GM21576 (cell line): ENCODE results near the gene NECAB2.

Source experiments
- ATAC-seq: cut with Tn5 transposase; IDR thresholded peaks from one replicate; pipeline ENCODE4 v1.9.1; 2021; ENCODE audit warnings: mild to moderate bottlenecking, moderate library complexity; ENCODE audit not compliant: unreplicated experiment

The NECAB2 gene

DNA sequence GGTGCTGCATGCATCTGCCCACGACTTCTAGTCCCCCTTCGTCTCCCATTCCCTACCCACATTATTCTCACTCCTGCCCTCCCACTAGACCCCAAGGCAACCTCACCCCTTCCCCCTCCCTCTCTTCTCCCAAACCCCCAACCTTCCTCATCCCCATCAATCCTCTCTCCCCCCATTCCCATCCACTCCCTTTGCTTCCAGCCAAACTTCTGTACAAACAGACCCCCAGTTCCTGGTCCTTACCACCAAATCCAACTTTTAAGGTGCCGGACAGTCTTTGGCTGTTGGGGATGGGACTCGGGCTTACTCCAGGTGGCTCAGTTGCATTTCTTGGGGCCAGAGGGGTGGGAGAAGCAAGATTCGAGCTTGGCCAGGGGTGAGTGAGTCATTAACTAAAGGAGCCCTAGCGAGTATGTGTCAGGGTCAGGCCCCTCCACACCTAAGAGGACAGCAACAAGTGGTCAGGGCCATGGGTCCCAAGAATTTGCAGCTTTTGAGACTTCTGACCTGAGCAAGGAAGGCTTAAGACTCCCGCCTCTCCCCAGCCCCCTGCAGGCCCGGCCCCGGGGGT lies 74.3 kb downstream of the NECAB2 start, which contains the start of gene SLC38A8:
SLC38A8 (minus strand) TSS at position 488 of the 571 bp plus-strand sequence. CDS start 638 bp downstream, outside the sequence.
- ATAC-seq, result no peak

DNA sequence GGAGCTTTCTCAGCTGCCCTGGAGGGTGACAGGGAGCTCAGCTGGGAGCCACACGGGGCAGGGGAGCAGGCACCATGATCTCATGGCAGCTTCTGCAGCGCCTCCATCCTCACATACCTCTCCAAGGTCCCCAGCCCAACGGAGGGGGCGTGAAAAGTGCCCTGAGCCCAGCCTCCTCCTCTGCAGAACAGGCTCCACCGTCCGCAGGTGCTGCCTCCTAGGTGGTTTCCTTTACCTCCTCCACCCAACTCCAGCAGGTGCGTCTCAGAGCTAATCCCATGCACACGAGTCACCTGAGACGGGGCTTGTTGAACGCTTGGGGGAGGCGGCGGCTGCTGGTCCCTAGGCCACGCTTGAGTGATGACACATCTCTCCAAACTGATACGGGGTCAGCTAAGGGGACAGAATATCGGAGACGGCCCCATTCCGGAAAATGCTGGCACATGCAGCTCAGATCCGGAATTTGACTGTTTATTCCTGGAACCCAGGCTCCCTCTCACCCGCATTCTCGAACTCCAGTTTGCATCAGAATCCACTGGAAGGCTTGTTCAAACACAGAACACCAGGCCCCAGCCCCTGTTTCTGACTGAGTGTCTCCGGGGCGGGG lies 74.9 kb downstream of the NECAB2 start:
- no peak for ATAC-seq

DNA sequence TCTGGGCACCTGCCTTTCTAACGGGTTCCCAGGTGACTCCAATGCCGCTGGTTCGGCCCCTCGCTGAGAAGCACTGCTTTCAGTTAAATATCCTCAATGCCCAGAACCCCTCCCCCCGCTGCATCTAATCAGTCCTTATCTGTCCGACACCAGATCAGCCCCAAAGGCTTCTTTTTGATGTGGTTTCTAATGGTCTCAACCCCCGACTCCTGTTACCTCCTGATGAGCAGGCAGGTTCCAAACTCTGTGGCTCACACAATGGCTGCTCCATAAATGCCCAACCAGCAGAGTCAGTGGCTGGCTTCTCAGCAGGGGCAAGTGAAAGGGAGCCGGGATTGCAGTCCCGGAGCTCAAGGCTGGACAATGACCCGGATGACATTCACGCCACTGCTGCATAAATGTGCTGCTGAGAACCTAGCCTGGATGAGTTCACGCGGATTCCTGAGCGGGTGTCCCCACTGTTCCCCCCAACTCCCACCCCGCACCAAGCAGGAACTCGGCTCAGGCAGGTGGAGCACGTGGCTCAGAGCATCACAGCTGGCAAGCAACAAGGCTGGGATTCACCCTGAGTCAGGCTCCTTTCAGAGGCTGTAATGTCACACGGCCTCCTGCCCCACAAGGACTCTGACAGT lies 75.6 kb downstream of the NECAB2 start:
- ATAC-seq, result no peak

DNA sequence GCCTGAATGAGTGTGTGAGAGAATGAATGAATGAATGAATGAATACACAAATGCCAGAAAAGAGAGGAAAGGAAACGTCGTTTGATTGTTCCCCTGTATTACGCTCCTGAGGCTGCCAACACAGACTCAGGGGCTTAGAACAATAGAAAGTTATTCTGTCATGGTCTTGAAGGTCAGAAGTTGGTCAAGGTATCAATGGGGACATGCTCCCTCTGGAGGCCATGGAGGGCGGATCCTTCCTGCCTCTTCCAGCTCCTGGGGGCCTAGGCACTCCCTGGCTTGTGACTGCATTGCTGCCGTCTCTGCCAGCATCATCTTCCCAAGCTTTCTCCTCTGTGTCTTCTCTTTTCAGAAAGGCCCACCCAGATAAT lies 76.1 kb downstream of the NECAB2 start:
- ATAC-seq, result no peak

DNA sequence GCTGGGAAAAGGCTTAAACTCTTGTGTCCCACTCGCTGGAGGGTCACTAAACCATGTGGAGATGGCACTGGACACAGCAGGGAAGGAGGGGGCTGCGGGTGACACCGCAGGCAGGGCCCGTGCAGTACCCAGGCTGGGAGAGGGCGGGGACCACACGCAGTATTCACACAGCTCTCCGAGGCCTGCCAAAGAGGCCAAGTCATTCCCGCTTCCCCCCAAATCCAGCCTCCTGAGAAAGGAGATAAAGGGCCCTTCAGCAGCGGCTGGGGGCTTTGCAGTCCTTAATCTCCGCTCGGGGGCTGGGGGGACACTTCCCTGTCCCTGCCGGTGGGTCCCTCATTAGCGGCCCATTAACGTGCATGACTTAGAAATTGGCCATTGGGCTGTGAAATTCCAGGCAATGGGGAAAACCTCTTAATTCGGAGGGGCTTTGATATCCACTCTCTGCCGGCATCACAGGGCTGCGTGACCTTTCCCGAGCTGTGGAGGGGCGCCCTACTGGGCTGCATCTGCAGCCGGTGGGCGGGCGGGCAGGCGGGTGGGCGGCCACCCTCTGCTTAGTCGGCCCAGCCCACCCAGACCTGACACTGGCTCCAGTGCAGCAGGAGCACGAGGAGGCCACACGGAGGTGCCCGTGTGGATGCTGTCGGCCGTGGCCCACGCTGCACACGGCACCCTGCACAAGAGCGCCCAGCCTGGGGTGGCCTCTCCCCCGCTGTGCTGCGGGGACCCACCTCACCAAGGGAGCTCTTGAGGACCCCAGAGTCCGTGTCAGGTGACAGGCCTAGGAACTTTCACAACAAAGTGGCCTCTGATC lies 77.2 kb downstream of the NECAB2 start:
- ATAC-seq, result no peak

DNA sequence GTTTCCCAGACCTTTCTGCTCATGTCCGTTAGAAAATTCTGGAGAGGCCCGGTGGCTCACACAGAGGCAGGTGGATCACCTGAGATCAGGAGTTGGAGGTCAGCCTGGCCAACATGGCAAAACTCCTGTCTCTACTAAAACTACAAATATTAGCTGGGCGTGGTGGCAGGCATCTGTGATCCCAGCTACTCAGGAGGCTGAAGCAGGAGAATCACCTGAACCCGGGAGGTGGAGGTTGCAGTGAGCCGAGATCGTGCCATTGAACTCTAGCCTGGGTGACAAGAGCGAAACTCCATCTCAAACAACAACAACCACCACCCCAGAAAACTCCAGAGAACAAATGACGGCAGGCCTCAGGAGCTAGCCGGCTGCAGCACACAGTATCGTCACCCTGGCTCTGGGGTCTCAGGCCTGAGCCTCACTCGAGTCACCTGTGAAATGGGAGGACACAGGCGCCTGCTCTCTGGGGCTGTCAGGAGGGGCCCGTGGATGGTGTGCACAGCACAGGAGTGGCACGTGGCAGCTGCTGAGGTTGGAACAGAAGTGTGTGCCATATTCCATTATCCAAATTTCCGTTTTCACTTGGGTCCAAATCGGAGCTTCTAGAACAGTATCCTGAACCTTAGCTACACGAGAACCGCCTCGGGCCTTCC lies 77.9 kb downstream of the NECAB2 start:
- ATAC-seq, result no peak

DNA sequence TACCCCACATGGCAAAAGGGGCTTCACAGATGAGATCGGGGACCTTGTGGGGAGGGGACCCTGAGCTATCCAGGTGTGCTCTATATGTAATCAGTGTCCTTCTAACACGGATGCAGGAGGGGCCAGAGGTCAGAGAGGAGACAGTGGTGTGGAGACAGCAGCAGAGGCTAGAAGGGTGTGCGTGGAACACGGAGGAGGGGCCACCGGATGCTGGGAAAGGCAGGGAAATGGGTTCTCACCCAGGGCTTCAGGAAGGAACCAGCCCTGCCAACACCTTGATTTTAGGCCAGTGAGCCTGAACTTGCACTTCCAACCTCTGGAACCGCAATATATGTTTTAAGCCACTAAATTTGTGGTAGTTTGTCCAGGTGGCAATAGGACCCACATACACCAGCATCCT lies 79.2 kb downstream of the NECAB2 start:
- ATAC-seq, result no peak

DNA sequence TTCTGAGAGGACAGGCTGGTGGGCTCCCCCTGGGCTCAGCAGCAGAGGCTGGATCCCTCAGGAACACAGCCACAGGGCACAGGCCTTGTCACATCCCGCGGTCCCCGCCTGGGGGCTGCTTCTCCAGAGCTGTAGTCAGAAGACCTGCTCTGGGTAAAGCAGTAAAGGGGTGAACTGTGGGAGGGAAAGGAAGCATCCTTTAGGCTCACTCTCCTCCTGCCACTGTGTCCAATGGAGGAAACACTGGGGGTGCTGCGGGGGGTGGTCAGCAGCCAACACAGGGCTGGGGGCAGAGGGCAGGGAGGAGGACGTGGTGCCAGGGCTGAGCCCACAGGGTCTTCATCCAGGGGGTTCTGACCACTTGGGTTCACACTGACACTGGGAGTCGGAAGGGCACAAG lies 79.6 kb downstream of the NECAB2 start:
- ATAC-seq, result no peak

DNA sequence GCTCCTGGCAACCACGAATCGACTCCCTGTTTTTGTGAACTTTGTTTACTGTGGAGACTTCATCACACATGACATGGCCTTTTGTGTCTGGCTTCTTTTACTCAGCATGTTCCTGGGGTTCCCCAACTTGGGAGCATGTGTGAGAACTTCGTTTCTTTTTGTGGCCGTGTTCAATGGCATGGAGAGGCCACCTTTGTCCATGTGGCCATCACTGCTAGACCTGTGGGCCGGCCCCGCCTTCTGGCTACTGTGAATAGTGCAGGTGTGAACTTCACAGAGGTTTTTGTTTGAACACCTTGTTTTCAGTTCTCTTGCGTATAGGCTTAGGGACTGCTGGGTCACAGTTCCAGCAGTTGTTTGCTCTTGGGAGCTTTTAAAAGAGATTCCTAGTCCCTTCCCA lies 80.2 kb downstream of the NECAB2 start:
- no peak for ATAC-seq

DNA sequence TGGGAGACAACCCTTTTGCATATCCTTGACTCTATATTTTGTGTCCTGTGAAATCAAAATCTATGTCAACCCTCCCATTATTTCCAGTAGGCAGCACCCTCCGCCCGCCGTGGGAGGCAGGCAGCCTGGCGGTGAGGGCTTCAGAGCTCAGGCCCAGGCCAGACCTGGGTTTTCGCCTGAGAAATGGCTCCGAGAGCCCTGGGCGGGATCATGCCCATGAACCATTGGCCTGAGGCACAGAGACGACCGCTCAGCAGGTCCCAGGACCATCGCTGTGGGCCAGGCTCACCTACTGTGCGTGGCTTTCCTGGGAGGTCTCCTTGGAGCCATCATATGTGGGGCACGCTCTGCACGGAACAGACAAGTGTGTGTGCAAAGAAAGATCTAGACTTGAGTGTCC lies 80.8 kb downstream of the NECAB2 start:
- ATAC-seq, result no peak

DNA sequence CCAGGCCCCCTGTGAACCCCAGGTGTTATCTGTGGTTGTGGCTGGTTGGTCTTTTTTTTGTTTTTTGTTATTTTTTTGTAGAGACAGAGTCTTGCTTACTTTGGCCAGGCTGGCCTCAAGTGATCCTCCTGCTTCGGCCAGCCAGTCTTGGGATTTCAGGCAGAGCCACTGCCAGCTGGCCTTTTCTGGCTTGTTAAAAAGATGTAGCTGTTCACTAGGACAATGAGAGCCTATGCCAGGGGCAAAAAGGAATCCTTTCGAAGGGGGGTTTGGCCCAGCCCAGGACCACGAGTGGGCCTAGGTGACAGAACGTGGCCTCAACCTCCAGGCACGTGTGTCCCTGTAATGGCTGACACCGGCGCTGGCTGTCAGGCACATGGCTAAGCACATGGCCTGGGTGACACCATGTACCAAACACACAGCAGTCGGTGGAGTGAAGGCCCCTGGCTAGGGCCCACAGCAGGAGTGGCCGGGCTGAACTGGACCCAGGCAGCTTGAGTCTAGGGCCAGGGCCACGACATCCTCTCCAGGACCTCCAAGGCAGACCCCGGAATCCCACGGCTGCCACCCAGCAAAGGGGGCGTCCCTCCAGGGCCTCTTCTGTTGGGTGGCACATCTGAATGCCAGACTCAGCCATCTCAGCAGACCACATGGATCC lies 81.5 kb downstream of the NECAB2 start:
- ATAC-seq, result no peak

DNA sequence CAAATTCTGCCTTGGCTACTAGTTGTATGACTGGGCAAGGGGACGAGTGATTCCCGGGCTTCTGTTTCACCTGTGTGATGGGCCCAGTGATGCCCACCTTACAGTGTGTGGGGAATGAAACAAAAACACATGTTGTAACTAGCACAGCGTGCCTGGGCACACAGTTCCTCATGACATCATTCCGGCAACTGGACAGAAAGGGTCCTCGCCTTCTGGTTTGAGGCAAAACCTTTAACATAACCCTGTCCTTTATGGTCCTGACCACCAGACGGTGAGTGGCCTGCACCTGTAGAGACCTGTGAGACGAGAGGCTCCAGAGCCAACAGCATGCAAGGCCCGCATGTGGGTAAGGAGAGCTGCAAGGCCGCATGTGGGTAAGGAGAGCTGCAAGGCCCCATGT lies 82.3 kb downstream of the NECAB2 start:
- ATAC-seq, result no peak

DNA sequence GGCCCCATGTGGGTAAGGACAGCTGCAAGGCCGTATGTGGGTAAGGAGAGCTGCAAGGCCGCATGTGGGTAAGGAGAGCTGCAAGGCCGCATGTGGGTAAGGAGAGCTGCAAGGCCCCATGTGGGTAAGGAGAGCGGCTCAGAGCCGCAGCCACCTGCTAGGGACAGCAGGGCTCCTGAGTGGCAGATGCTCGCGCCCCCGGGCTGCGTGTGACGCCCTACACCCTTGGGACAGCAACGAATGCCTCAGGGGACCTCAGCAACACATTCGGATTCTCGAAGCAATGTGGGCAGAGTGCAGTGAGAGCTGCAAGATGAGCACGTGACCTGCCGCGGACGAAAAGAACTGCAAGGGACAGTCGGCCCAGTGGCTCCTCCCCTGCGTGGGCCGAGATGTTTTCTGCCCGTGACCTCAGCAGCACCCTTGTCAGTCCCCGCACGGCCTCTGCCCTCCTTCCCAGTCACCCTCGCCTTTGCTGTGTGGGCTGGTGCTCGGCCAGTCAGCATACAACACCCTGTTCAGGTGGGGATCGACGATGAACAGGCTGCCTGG lies 84.1 kb downstream of the NECAB2 start:
- no peak for ATAC-seq
